Measurements from ENCODE around the gene IFIT1B.

IFIT1B gene

GRCh38 chr10:89348481-89348880, 29.4 kb upstream of the IFIT1B start:
- DNase-seq (ENCODE audit: low read depth) = no peak

DNA sequence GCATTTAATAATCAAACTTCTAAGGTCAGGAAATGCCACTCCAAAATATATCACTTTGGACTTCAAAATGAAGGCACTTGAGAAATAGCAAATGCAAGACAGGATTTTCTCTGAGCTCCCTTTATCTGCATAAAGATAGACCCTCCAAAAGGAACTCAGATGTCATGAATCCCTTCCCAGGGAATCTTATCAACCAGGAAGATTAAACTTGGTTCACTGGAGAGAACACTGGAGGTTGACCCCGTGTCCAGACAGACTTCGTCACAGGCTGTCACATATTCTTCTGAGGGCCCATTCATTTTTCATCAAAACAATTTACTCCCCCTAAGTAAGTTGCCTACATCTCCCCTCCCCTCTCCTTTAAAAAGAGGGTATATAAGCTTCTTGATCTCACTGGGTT, 28.9 kb upstream of the IFIT1B start:
- no peak for DNase-seq (ENCODE audit: low read depth)

- DNase-seq (ENCODE audit: low read depth) = peak; percentile 68
These were observed 27.1 kb upstream of the IFIT1B start for GRCh38 chr10:89350631-89351315.

DNA sequence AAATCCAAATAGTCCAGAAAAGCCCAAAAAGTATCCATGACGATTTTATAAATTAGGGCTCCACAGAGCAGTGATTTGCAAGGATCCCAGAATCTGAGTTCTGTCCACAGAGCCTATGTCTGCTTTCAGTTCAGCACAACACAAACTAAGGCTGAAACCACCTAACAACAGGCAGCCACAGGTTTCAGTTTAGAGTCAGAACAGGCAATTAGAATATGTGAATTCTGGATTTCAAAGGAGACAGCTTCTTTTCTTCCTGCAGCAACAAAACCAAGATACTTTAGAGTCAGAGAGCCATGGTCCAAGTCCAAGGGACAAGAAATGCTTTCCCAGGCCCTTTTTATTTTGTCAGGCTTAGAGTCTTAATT, 26.5 kb upstream of the IFIT1B start:
- peak; percentile 51 for DNase-seq (ENCODE audit: low read depth)

- DNase-seq (ENCODE audit: low read depth) = peak; percentile 97
These were observed 25.9 kb upstream of the IFIT1B start for GRCh38 chr10:89351780-89352597.

DNA sequence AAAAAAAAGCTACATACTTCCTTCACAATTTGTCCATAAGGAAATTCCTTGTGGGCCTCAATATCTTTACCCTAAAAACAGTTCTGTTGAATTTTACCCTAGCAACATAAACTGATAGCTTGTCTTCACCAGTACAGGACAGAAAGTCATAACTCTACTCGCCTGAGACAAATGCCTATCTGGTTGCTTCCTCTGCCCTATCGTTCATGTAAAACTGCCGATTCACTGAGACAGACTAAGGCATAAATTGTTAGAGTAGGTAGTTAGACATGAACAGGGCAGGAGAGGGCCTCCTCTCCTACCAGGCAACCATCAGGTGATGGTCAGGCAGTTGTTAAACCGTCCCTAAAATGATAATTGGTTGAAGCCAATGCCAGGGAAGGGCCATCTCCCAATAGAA, 25.1 kb upstream of the IFIT1B start:
- DNase-seq (ENCODE audit: low read depth) = no peak

DNA sequence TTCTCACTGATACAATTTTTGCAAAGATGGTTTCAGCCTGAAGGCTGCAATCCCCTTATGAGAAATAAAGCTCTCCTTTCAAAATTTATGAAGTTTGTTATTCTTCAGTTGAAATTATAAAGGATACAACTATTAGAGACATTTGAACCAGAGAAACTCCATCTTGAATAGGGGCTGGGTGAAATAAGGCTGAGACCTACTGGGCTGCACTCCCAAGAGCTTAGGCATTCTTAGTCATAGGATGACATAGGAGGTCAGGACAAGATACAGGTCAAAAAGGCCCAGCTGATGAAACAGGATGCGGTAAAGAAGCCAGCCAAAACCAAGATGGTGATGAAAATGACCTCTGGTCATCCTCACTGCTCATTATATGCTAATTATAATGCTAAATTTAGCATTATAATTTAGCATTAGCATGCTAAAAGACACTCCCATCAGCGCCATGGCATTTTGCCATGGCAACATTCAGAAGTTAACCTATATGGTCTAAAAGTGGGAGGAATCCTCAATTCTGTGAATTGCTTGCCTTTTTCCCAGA, 22.4 kb upstream of the IFIT1B start:
- peak; percentile 78 for DNase-seq (ENCODE audit: low read depth)

DNA sequence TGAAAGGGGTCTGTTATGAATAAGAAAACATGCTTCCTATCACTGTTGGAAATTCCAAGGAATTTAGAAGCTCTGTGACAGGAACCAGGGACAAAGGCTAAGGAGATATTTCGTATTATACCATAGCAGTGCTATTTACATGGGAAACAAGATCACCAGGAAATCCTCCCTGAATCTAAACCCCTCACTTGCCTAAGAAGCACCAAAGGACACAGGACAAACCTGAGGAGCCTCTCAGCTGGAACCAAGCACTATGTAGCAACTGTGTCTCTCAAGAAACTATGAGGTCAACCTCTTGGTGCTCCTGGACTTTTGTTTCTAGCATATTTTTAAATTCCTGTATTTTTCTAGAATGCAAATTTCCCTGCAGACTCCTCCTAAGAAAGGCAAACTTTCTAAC, 20.8 kb upstream of the IFIT1B start:
- no peak for DNase-seq (ENCODE audit: low read depth)

DNA sequence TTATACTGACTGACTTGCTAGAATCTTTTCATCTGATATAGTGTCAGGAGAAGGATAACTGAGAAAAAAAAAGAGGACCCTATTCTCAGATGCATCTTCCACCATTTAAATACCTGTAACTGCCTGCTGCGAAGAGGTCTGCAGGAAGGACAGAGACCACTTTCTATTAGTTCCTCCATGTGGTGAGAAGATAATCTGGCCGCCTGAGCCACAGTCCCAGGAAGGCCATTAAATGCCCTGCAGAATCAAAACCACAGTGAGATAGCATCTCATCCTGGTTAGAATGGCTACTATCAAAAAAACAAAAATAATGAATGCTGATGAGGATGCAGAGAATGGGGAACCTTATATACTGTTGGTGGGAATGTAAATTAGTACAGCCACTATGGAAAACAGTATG, 19.9 kb upstream of the IFIT1B start:
- DNase-seq (ENCODE audit: low read depth) = no peak

- DNase-seq (ENCODE audit: low read depth) = no peak
These were observed 17.7 kb upstream of the IFIT1B start for GRCh38 chr10:89360157-89360556.

- no peak for DNase-seq (ENCODE audit: low read depth)
These were observed 14.9 kb upstream of the IFIT1B start for GRCh38 chr10:89362929-89363328.

GRCh38 chr10:89363729-89364442, 14.0 kb upstream of the IFIT1B start:
- DNase-seq (ENCODE audit: low read depth) = no peak

GRCh38 chr10:89364531-89364930, 13.3 kb upstream of the IFIT1B start:
- no peak for DNase-seq (ENCODE audit: low read depth)

- DNase-seq (ENCODE audit: low read depth) = no peak
These were observed 10.3 kb upstream of the IFIT1B start for GRCh38 chr10:89367529-89367928.

DNA sequence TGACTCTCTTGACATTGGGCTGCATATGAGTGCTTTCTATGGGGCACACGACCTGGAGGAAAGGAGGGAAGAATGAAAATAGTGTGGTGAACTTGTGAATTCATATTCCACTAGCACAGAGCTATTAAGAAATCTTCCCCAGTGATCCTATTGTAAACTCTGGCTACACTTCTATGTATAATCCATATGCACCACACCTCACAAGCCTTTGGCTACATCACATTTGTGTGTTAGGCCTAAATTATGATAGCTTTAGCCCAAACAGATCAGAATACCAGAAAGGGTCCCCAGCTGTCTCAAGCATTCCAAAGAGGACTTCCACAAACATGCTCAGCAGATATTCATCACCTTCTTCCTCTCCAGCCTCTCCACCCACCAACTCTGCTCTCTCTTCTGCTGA, 9.7 kb upstream of the IFIT1B start:
- no peak for DNase-seq (ENCODE audit: low read depth)

GRCh38 chr10:89369156-89370105, 8.4 kb upstream of the IFIT1B start:
- DNase-seq (ENCODE audit: low read depth) = peak; percentile 64

GRCh38 chr10:89371079-89371478, 6.8 kb upstream of the IFIT1B start:
- DNase-seq (ENCODE audit: low read depth) = no peak

DNA sequence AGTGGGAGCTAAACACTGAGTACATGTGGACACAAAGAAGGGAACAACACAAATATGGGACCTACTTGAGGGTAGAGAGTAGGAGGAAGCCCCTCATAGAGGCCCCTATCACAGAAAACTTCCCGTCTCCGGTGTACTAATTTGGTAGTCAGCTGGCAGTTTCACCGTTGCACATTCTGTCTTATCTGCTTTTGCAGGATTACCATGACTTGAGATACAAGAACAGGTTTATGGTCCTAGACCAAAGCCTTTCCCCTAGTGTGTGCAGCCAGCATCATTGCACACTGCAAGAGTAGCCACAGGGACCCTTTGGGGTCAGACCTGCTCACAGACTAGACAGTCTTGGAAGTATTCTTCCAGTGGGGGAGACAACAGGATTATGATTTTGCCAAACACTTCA, 5.9 kb upstream of the IFIT1B start:
- DNase-seq (ENCODE audit: low read depth) = no peak

- DNase-seq (ENCODE audit: low read depth) = peak; percentile 93
These were observed 3.7 kb upstream of the IFIT1B start for GRCh38 chr10:89373916-89374711.

DNA sequence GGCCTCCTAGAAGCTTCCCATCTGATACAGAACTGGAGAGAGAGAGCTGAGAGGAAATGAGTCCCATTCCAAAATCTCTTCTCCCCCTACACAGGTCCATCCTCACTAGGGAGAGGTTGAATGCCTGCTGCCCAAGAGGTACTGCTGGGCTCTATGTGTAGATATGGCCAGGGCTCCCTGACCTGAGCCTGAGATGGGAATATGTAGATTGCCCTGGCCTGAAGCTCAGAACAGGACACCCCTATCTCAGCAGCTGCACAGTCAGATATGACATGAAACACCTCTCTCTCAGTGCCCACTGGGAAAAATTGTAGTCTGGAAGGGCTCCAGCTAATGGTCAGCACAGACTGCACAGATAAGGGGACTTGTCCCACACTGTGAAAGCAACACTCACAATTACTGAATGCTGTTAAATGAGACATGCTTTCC, 3.1 kb upstream of the IFIT1B start:
- no peak for DNase-seq (ENCODE audit: low read depth)

DNA sequence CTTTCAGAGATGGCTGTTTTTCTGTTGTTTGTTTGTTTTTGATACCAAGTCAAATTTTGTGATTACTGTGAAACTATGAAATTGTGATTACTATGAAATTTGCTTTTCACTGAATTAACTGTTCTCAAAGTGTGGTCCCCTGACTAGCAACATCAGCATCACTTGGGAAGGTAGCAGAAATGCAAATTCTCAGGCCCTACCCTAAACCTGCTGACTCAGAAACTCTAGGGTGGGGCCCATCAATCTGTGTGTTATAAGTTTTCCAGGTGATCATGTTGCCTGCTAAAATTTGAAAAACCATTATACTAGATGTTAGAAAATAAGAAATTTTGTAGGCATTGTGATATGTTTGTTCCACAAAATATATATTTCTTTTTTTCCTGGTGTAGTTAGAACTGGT, 1.2 kb downstream of the IFIT1B start:
- DNase-seq (ENCODE audit: low read depth) = no peak

All from amniotic epithelial cell (primary cell).